MV-4-11 (cell line): ENCODE results near the gene MS4A3.
"Not testable (repeated sequence)": the region's sequence is repeated elsewhere in the genome, so short reads cannot be mapped to it uniquely, and the experiment has no call there.

Source experiments
- DNase-seq: peaks from one replicate; lab custom pipeline; 2025; lab: John Stamatoyannopoulos, UW

MS4A3 gene

DNA sequence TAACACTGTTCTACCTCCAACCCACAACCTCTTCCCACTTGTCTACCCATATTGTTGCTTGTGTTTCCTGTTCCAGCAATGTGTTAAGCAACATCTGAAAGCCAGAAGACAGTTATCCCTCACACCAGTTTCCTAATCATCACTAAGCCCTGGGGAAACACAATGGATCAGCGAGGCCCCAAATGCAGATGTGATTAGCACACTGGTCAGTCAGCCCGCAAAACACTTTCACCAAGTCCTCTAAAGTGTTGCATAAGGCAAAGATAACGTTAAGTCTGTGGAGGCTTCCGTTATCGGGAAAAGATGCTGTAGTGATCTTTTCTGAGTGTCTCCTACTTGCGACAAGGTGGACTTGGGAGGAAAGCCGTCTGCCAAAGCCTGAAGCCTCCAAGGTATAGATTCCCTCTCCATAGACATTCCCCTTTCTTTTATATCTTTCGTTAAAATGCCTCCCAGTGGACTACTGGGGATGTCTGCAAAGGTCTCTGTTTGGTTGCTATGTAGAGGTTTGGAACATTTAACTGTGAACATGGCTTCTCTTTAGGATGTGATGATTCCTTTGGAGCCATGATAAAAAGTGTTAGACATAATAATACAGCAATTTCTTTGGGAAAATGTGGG is at the start of gene MS4A3:
Gene MS4A3 (plus strand): TSS at position 317 of the 621 bp plus-strand sequence. CDS start 4,496 bp downstream, outside the sequence.
- DNase-seq, result peak; percentile 99

GRCh38 chr11:60016881-60017280 is 39.6 kb upstream of the MS4A3 start, which contains the start of gene OOSP4B:
OOSP4B (plus strand) TSS chr11:60017181.
- DNase-seq, result no peak

- DNase-seq, result peak; percentile 59
Measured at GRCh38 chr11:60018058-60018457, 38.4 kb upstream of the MS4A3 start.

DNA sequence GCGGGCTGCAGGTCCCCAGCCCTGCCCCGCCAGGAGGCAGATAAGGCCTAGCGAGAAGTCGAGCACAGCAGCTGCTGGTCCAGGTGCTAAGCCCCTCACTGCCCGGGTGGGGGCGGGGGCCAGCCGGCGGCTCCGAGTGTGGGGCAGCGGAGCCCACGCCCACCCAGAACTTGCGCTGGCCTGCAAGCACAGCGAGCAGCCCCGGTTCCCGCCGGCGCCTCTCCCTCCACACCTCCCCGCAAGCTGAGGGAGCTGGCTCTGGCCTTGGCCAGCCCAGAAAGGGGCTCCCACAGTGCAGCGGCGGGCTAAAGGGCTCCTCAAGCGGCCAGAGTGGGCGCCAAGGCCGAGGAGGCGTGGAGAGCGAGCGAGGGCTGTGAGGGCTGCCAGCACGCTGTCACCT is 36.1 kb upstream of the MS4A3 start:
- not testable (repeated sequence) for DNase-seq

- DNase-seq, result no peak
Measured at GRCh38 chr11:60029015-60029632, 27.3 kb upstream of the MS4A3 start.

DNA sequence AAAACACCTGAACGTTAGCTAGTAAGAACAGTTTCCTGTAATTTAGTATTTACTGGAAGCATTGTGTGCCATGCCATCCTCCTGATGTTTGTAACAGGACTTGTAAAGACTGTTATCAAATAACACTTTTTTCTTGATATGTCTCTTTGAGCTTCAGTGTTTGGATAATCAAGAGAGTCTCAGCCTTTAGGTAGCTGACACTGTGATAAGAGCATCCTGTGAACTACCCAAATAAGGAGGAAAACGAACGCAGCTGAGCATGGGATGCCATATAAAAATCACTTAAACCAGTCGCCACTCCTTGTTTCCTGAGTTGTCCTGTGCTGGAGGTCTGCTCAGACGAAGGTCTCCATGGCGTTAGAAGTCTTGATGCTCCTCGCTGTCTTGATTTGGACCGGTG is 16.4 kb upstream of the MS4A3 start, which contains the start of gene OOSP2:
Gene OOSP2 (plus strand): TSS at position 301 of the 400 bp plus-strand sequence. CDS start 51 bp downstream, at position 352.
- no peak for DNase-seq

DNA sequence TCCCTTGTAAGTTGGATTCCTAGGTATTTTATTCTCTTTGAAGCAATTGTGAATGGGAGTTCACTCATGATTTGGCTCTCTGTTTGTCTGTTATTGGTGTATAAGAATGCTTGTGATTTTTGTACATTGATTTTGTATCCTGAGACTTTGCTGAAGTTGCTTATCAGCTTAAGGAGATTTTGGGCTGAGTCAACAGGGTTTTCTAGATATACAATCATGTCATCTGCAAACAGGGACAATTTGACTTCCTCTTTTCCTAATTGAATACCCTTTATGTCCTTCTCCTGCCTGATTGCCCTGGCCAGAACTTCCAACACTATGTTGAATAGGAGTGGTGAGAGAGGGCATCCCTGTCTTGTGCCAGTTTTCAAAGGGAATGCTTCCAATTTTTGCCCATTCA is 6.0 kb upstream of the MS4A3 start:
- not testable (repeated sequence) for DNase-seq

DNA sequence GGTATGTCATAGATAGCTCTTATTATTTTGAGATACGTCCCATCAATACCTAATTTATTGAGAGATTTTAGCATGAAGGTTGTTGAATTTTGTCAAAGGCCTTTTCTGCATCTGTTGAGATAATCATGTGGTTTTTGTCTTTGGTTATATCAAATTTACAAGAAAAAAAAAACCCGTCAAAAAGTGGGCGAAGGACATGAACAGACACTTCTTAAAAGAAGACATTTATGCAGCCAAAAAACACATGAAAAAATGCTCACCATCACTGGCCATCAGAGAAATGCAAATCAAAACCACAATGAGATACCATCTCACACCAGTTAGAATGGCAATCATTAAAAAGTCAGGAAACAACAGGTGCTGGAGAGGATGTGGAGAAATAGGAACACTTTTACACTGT is 5.6 kb upstream of the MS4A3 start:
- DNase-seq, result not testable (repeated sequence)

DNA sequence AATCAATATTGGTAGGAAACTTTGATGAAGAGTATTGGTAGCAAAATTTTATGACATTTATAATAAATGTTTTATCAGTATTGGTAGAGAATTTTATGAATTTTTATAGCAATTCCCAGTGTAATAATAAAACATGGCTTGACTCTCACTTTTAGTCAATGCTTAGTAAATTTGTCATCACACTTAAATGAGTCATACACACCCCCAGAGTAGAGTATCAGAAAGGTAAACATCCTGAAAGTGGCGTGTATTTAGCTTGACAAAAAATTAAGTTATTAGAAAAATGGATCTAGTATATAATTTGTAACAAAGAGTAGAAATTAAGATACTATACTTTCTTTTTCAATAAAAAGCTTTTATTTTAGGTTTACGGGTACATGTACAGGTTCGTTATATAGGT is 2.6 kb downstream of the MS4A3 start:
- DNase-seq, result no peak

- DNase-seq, result peak; percentile 42
Measured at GRCh38 chr11:60059521-60060240, 3.2 kb downstream of the MS4A3 start.

- peak; percentile 85 for DNase-seq
Measured at GRCh38 chr11:60064111-60064510, 7.6 kb downstream of the MS4A3 start.

- DNase-seq, result no peak
Measured at GRCh38 chr11:60065801-60066200, 9.3 kb downstream of the MS4A3 start.

- no peak for DNase-seq
Measured at GRCh38 chr11:60069450-60069849, 13.0 kb downstream of the MS4A3 start.

DNA sequence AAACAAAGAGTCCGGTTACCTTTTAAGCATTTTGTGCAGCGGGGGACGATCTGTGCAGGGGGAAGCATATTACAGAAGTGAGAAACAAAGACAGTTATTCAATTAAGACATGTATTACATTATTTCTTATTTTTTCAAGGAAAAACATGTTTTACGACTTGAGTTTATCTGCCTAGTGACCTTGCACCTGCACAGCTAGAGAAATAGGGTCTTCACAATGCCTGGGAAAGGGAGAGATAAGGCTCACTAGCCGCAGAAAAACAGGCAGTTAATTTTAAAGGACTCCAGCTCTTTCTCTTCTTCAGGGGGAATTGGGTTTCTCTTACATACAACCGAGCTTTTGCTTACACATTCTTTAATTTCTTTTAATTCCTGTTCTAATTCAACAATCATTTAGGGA is 15.2 kb downstream of the MS4A3 start:
- not testable (repeated sequence) for DNase-seq

DNA sequence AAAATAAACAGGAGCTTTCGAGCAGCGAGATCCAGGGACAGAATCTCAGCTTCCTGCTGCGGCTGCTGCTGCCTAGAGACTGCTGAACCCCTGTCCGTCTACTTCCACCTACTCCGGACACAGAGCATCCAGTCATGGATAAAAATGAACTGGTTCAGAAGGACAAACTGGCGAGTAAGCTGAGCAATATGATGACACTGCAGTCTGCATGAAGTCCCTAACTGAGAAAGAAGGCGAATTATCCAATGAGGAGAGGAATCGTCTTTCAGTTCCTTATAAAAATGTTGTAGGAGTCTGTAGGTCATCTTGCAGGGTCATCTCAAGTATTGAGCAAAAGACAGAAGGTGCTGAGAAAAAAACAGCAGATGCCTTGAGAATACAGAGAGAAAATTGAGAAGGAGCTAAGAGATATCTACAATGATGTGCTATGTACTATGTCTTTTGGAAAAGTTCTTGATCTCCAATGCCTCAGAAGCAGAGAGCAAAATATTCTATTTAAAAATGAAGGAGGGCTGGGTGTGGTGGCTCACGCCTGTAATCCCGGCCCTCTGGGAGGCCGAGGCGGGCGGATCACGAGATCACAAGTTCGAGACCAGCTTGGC is 20.9 kb downstream of the MS4A3 start:
- DNase-seq, result peak; percentile 77

DNA sequence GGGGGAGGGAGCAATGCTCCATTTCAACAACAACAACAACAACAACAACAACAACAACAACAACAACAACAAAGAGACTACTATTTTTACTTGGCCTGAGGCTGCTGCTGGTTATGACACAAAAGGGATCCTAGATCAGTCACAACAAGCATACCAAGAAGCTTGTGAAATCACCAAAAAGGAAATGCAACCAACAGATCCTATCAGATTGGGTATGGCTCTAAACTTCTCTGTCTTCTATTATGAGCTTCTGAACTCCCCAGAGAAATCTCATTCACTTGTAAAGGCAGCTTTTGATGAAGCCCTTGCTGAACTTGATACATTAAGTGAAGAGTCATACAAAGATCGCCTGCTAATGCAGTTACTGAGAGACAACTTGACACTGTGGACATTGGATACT is 21.5 kb downstream of the MS4A3 start:
- DNase-seq, result peak; percentile 85

DNA sequence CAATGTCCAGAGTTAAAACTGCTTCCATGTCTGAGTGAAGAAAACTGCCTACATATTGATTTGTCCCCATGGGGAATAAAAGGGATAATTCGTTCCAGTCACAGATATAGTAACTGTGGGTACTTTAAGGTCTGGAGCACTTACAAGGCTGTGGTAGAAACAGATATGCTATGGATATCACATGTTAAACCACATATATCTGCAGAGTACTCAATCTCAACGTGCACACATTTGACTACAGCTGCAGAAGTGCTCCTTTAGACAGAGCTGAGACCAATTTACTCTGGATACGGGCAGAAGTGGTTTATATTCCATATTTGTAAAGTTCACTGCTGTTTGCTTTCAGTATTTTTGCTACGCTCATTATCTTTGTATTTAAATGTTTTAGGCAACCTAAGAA is 22.3 kb downstream of the MS4A3 start:
- no peak for DNase-seq

DNA sequence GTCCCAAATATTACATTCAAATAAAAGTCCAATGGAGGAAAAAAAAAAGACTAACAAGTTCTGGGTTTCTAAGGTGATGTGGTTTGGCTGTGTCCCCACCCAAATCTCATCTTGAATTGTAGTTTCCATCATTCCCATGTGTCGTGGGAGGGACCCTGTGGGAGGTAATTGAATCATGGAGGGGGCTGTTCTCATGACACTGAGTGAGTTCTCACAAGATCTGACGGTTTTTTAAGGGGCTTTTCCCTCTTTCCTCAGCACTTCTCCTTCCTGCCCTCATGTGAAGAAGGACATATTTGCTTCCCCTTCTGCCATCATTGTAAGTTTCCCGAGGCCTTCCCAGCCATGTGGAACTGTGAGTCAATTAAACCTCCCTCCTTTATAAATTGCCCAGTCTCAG is 24.1 kb downstream of the MS4A3 start:
- DNase-seq, result no peak

GRCh38 chr11:60084631-60085273 is 28.3 kb downstream of the MS4A3 start:
- DNase-seq, result no peak

DNA sequence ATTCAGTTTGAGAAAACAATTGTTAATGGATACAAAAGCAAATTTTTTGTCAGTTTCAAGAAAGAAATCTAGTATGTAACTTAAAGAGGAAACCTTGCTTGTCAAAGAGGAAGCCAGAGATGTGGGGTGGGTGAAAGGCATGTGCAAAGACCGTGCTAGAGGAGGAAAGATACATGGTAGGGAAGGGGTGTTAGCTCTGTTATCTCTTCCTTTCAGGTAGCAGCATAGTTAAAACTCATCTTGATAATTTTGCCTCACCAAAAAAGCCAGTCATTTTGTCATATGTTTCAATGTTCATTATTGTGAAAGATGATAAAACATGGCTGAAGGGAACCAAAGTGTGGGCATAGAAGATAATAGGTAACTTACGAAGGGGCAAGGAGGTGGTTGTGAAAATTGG is 29.4 kb downstream of the MS4A3 start:
- no peak for DNase-seq

DNA sequence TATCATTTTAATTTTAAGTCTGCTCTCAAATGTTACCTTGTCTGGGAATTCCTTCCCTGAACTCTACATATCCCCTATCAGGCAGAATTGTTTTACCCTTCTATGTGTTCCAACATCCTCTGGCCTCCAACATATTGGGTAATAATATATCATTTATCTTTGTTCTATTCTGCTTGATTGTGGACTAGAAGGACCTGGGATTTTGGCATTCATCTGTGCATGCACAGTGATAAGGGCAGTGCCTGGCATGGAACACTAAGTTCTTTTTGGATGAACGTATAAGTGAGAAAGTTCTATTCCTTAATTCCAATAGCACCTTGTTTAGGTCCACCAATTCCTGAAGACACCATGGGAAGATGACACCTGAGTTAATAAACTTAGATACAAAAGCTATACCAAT is 30.8 kb downstream of the MS4A3 start:
- DNase-seq, result no peak

DNA sequence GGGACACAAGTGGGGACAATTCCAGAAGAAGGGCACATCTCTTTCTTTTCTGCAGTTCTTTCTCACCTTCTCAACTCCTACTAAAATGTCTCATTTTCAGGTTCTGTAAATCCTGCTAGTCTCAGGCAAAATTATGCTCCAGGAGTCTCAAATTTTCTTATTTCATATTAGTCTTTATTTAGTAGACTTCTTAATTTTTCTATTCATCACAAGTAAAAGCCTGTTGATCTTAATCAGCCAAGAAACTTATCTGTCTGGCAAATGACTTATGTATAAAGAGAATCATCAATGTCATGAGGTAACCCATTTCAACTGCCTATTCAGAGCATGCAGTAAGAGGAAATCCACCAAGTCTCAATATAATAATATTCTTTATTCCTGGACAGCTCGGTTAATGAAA is 31.9 kb downstream of the MS4A3 start, which contains the start of gene MS4A2:
Gene MS4A2 (plus strand): TSS at position 301 of the 400 bp plus-strand sequence. CDS start 102 bp downstream, outside the sequence.
- DNase-seq, result no peak
